GDM1 (cell line): ENCODE data around the gene LCLAT1.
A peak's percentile ranks its signal among the peaks of the same experiment; 100 is the strongest.

Experiments
- DNase-seq: peaks from one replicate; lab custom pipeline; 2025; lab: John Stamatoyannopoulos, UW

Gene LCLAT1

DNA sequence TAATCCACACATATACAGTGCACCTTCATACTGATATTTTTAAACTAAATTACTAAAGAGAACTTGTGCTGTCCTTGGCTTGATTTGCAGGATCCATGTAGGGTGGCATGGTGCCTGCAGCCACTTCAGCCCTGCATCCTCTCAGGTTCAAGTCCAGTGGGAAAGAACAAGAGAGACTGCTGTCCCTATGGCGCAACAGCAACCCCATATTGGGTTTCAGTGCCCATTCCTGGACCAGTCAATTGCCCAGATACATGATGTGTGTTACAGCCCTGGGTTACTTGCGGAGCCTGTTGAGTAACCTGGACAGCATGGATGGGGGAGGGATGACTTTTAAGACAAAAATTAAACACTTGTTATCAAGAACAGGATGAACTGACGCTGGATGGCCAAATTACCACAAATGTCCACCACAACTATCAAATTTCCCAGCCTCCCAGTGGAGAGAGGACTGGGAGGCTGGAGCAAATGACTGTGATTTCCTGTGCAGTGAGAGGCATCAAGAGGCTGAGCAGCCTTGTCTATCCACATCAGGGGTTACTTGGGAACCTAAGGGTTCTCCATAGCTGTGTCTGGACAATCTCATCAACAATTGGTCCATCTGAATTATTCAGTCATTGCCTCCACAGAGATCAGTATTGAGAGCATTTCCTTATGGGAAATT lies 198.2 kb downstream of the LCLAT1 start:
- DNase-seq: no peak

DNA sequence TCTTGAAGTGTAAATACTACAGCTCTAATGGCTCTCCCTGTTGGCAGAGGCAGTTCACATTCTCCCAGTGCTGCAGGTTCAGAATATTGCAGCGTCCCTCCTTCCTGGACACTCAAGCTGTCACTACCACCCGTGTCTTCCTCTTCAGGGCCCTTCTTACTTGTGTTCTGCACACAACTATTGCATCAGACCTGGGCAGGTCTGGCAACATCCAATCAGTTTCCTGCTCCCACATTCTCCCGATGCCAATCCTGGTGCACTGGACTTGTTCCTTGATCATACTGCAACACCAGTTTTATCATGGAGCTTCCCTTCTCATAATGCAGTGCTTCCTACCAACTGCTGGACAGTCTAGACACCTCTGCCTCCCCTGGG lies 198.7 kb downstream of the LCLAT1 start:
- DNase-seq: no peak

DNA sequence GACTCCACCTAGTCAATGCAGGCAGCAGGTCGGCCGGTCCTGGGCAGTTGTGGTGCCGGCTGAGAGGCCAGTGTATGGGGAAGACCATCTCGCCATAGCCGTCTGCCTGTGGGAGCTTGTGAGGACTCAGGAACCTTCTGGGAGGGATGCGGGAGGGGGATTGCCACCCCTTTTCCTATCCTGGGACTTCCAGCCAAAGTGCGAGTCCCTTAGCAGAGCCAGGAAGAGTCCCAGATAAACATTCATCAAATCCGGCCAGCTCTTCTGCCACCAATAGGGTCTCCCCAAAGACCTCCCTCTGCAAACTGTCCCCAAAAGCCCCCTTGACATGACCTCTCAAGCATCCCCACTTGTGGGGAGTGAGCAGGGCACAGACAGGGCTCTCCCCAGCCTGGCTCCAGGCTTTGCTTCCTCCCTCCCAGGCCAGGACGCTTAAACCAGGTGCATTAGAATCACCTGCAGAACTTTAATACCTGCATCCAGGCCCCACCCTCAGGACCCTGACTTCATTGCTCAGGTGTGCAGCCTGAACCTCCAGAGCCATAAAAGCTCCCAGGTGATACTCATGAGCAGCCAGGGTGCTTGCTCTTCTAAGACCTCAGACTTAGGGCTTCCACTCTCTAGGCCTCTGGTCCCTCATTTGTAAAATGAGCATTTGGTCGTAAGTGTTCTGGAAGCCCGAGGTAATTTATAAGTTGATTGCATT lies 200.9 kb downstream of the LCLAT1 start:
- DNase-seq: no peak

DNA sequence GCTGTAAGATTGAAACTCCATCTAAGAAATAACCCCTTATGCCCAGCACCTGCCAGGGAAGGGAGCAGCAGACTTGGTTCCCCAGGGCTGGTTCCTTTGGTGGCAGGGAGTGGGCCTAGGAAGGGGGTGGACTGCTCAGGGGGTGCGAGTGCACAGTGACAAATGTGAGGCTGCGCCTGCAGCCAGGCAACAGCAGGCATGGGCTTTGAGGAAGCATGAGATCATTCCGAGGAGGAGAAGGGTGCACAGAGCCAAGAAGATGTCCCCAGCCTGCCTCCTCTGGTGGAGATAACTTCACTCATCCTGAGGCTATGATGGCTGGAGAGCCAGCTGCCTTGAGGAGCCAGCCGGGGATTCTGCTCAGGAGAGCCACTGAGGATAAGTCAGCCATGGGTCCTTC lies 202.2 kb downstream of the LCLAT1 start:
- DNase-seq: no peak

DNA sequence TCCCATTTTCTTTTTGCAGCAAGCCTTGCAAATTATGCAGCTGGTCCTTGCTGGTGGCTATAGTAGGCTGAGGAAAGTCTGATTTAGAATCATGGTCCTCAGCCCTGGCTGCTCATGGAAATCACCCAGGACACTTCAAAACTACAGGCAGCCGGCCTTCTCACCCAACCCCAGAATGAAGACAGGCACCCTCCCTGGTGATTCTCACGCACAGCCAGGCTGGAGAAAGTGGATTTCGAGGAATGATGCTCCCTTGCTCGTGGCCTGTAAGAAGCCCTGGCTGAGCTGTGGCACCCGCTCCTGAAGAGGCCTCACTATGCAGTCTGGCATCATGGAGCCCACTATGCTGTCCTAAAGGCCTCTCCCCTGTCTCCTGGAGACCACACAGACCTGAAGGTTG lies 202.8 kb downstream of the LCLAT1 start:
- DNase-seq: no peak

DNA sequence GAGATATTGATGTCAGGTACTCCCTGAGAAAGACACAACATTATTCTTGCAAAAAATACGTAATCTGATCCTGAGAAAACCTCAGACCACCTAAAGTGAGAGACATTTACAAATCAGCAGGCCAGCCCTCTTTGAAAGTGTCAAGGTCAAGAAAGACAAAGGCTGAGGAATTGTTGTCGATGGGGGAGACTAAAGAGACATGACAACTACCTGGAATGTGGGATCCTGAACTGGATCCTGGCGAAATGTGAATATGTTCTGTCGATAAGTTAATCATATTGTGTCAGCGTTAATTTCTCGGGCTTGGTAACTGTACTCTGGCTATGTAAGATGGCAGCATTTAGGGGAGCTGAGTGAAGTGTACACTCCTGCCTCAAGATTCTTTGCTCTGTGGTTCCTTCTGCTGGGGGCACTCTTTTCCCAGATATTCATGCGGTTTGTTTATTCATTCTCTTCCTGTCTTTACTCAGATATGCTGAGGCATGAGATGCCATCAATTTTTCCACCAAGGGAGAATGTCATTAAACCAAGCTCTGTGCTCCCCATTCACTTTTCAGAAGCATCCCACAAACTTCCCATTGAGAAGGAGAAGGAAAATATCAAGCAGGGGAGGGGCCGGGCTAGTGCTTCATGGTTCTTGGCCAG lies 205.3 kb downstream of the LCLAT1 start:
- no peak for DNase-seq

DNA sequence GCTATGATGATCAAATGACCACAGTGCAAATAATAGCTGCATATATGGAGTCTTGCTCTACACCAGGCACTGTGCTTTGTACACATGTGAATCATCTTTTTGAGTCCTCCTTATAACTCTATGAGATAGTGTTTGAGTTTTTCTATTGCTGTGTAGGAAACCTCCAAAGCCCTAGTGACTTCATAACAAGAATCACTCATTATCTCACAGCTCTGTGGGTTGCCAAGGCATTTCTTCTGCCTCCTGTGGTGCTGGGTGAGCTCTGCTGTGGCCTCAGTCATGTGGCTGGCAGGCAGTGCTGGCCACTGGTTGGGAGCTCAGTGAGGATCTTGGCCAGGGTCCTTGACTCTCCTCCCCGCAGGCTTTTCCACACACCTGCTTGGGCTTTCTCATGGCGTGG lies 206.8 kb downstream of the LCLAT1 start:
- no peak for DNase-seq

DNA sequence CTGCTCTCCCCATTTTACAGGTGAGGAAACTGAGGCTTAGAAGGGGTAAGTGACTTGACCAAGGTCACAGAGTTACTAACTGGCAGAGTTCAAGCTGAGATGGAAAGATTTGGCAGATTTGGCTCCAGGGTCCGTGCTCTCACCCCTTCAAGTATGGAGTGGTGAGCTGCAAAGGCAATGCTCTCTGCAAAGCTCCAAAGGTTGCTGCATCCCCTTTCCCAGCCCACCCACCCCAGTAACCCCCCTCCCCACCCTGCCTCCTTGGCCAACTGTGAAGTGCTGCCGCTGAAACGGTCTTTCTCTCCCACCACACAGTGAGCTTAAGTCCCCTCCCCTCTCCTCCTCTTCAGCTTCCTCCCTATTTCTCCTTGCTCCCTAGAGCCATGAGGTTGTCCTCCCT lies 207.4 kb downstream of the LCLAT1 start:
- DNase-seq: no peak

DNA sequence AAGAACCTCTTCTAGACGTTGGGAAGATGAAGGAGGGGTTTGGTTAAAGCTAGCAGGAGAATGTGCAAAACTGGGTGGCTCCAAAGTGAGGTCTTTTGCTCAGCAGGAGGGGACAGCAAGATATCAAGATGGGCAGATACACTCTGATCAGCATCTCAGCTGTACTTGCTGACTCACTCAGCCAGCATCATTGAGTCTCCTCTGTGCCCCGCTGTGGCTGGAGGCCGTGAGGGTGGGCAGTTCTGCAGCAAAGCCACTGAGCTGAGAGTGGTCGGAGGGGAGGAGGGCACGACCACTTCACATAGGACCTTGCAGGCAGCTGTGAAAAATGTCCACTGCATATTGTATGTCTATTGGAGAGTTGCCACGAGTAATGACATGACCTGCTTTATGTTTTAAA lies 208.2 kb downstream of the LCLAT1 start:
- no peak for DNase-seq

DNA sequence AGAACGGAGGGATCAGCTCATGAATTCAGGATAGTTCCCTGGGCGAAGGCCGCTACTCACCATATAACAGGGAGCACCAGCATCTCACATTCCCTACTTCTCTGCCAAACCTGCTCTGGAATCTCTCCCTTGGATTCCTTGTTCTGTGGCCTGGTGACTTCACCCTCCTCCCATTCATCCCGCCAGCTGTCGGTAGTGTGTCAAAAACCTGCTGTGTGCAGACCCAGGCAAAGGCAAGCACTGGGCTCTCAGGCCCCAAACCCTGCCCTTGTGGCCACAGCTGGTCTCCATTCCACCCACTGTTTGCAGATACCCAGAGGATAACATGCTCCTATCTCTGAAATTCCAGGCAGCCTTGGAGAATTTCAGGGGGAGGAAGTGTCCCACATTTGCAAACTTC lies 208.6 kb downstream of the LCLAT1 start:
- DNase-seq: no peak

DNA sequence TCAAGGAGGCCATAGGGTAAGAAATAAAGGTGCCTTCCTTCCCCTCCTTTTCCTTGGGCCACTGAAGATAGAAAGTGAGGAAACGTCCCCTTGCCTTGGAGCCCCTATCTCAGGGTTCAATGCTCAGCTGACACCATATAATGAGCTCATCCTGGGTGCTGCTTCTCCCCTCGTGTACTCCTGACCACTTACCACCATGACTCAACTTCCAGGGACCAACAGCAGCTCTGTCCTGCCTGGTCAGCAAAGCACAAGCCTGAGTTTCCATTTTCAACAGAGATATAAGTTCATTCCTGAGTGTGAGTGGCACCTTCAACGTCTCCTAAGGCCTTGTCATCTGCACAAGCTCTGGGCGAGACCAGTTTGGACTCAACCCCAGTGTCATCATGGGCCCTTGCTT lies 209.0 kb downstream of the LCLAT1 start:
- no peak for DNase-seq

DNA sequence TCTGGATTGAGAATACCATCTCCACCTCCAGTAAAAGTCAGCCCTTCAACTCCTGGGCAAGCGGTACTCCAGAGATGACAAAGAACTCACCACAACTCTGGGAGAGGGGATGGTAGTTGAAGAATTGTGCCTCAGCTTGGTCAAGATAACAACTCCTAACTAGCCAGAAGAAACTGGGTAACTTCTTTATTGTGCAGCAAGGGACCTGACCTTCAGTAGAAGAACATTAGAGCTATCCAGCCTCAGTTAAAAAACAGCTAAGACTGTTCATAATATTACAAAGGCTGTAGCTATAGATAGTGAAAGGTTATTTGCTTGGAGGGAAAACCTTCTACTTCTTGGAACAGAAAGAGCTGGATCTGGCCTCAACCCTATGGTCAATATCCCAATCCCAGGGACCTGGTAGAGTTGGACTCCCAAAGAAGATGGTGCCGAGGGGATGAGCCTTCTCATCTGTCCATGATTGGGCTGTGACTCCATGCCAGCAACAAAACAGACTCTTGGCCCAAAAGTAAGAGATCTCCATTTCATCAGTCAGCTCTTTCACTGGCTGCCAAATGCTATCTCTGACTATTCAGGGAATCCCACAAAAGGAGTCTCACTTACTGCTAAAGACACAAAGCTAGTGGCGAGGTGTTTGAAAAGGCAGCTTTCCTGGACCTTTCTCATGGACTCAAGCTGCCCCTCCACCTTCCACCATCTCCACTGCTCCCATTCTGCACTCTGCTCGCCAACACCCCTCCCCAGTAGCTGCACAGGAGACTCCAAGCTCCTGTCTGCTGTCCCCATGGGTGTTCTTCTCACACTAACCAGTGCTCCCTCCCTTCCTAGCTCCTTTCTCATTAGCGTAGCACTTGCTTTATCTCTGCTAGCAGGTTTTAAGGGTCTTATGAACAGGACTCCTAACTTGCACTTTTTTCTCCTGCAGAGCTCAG lies 214.4 kb downstream of the LCLAT1 start:
- no peak for DNase-seq

DNA sequence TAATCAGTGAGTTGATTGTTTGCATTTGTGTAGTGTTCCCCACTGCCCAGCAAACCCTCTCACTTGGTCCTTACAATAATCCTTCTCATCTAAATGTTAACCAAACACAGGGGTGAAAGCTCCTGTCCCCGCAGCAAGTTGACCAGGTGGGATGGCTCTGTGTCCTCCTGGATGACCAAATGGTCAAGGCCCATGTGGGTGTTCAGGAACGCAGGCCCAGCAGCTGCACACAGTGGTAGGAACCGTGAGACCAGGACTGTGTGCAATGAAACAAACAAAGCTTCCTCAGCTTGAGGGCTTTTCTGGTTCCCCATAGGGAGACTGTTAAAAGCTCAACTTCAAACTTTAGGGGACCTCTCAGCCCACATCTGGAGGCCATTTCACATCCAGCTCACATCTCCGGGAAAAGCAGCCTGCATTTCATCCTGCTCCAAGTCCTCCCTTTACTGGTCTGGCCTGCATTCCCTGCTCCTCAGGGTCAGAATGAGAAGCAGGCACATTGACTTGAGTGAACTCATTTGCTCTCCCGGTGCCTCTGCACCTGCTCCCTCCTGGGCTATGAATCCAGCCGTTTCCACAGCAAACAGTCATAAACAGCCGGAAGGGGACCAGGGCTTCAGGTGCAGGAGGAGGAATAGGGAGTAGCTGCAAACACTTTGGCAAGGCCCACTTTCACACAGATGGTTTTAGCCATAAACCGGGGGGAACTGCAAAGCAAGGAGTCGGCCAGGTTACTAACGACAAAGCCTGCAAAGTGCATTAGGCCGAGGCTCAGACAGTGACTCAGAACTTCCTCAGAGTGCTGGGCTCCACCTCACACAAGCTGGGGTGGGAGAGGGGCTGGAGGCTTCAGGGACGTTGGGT lies 215.5 kb downstream of the LCLAT1 start:
- DNase-seq: peak; percentile 10

DNA sequence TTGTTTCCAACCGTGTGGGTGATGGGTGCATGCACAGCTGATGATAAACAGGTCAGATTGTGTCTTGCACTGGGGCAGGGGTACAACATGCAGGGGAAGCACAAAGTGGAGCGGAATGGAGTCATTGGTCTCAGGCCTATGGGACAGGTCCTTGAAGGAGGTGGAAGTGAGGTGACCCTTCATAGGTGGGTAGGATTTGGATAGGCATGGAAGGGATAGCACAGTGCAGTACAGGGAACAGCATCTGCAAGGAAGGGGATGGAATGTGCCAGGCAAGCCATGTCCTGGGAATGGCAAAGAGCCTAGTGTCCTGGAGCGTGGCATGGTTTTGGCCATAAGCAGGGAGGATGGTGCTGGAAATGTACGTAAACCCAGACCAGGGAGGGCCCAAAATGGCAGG lies 216.3 kb downstream of the LCLAT1 start:
- no peak for DNase-seq

DNA sequence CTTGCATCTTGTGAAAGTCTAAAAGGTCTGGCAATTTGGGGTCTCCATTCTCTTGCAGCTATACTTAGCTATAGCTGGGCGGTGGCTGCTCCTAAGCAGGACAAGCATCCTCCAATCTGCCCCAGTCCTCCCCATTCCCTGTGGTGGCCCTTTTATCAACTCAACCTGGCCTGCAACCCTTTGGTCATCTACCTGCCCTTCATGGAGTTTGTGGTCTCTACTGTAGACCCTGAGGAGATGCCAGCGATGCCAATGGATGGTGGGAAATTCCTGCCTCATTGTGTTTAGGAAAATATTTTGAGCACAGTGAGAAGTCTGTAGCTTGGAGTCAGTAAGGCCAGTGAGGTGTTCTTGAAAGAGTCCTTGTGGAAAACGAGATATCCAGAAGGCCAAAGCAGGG lies 216.8 kb downstream of the LCLAT1 start:
- no peak for DNase-seq

DNA sequence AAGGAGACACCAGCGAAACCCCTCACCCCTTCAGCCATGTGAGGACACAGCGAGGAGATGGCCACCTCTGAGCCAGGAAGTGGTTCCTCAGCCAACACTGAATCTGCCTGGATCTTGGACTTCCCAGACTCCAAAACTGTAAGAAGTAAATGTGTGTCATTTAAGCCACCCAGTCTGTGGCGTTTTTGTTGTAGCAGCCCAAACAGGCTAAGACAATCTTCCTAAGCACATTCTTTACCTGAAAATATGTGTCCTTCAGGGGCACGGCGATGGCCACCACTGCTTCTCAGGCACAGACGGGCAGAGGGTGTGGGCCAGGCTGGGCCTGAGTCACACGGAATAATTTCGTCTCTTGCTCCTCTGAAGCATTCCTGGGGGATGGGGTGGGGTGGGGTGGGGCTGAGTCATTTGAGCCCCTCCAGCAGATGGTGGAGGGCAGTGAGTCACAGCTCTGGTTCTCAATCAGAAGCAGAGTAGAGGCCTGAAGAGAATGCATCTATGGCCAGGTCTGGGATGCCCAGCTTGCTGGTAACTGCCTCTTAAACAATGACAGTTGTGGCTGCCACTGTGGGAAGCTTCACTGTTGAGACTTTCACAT lies 217.8 kb downstream of the LCLAT1 start:
- no peak for DNase-seq

DNA sequence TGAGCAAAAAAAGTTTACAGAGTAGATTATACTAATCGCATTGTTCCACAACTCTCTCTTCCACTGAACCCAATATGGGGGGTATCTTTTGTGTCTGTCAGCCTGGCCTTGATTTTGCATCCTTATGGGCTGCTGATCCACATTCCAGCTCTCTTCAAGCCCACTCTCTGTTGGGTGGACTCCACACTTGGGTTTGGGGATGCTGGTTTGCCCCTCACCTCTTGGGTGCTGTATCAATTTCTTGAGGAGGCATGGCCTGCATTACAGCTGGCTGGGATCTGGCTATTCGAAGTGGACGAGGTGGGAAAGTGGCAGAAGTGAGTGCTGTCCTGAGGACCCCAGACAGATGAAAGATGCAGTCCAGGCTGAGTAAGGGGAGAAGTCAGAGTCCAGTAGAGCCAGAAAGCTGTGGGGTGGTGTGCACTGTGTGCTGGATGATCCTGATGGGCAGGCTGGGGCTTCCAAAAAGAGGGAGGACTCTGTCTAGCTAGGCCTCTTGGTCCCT lies 218.8 kb downstream of the LCLAT1 start:
- no peak for DNase-seq

DNA sequence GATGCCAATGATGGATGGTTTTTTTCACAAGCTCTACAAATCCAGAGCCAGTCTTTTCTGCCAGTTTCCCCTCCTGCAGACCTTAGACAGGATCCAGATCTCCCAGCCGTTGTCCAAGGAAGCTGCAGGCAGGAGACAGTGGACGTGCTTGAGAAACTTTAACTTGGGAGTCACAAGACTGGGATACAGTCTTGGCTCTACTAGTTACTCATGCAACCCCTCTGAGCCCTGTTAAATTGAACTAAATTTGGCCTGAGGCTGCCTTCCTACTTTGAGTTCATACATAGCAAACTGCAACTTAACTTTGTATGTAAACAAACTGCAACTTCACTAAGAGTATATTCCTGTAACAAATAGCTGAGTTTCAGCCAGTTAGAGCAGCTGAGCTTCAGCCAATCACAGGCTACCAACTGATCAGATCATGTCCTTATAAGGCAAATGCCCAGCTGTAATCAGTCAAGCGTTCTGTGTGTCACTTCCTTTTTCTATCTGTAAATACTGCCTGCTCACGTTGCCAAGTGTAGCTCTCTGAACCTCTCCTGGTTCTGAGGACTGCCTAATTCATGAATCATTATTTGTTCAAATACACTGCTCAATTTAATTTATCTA lies 219.3 kb downstream of the LCLAT1 start:
- no peak for DNase-seq

DNA sequence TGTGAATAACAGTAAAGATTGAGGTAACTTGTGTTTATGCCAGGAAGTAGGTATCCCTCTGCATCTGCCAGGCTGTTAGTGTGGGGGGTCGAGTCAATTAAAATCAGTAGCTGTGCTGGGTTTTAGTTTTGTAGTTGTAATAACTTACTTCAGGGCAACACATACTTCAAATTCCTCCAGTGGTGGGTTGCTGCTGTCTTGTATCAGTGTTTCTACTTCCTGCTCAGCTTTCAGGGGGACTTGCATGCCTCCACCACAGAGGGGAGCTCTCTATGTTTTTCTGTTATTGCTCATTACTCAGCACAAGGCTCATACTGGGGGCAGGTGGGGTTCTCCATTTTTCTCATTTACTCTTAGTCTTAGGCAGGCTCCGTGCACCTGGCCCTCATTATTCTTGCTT lies 223.4 kb downstream of the LCLAT1 start:
- no peak for DNase-seq

DNA sequence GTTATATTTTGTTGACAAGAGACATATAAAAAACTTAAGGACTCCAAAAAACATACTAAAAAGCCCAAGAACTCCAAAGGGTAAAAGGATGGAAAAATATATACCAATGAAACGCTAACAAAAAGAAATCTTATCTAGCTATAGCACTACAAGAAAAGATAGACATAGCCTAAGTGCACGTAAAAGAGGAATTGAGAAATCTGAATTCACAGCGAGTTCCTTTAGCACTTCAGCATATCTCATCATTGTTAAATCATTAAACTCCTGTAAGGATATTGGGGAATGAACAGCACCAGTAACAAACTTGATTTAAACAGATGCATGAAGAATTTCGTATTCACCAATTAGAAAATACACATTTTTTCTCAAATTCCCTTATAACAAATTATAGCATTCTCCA lies 226.1 kb downstream of the LCLAT1 start:
- no peak for DNase-seq
